Liver (tissue), 3 donors: ENCODE measurements around the gene SP100.

Experiments
- EGR1 ChIP-seq, 2 donors: IDR thresholded peaks; 2 replicates each; pipeline ENCODE4 v1.6.1; 2016 to 2018; ENCODE audit warnings: antibody characterized with exemption in 2 of 2, low read depth in 2 of 2
- GABPA ChIP-seq, 2 donors: IDR thresholded peaks in 1 of 2; conservative IDR thresholded peaks in 1 of 2; 2 replicates each; pipeline ENCODE4 v1.6.1; 2016; ENCODE audit warnings: antibody characterized with exemption in 2 of 2, mild to moderate bottlenecking in 1 of 2, moderate library complexity in 1 of 2
- HNF4G ChIP-seq: IDR thresholded peaks from 2 replicates; pipeline ENCODE4 v1.6.1; 2016; ENCODE audit warnings: antibody characterized with exemption
- JUND ChIP-seq, 2 donors: IDR thresholded peaks; 2 replicates each; pipeline ENCODE4 v1.6.1; 2016; ENCODE audit warnings: antibody characterized with exemption in 2 of 2
- RAD21 ChIP-seq, 2 donors: IDR thresholded peaks; 2 replicates each; pipeline ENCODE4 v1.6.1; 2016; ENCODE audit warnings: antibody characterized with exemption in 2 of 2, mild to moderate bottlenecking in 2 of 2
- YY1 ChIP-seq: IDR thresholded peaks from 2 replicates; pipeline ENCODE4 v1.6.1; 2016; ENCODE audit warnings: antibody characterized with exemption, mild to moderate bottlenecking
- TF ChIP-seq, protein P1 (sequence below): IDR thresholded peaks from 2 replicates; pipeline ENCODE4 v1.6.1; 2016; ENCODE audit warnings: antibody characterized with exemption
- TF ChIP-seq, protein P2 (sequence below): fragments of 150-350 bp; IDR thresholded peaks from 2 replicates; pipeline ENCODE4 v1.5.1; 2017; ENCODE audit warnings: improper control_type of control experiment, low read depth, low read length; ENCODE audit not compliant: missing input control
- TF ChIP-seq, protein P3 (sequence below): IDR thresholded peaks from 2 replicates; pipeline ENCODE4 v1.6.1; 2016; ENCODE audit warnings: antibody characterized with exemption, mild to moderate bottlenecking
- TF ChIP-seq, protein P4 (sequence below): IDR thresholded peaks from 2 replicates; pipeline ENCODE4 v1.6.1; 2016; ENCODE audit warnings: antibody characterized with exemption
- donor health status: healthy.
- donor health status: healthy.

DNA sequence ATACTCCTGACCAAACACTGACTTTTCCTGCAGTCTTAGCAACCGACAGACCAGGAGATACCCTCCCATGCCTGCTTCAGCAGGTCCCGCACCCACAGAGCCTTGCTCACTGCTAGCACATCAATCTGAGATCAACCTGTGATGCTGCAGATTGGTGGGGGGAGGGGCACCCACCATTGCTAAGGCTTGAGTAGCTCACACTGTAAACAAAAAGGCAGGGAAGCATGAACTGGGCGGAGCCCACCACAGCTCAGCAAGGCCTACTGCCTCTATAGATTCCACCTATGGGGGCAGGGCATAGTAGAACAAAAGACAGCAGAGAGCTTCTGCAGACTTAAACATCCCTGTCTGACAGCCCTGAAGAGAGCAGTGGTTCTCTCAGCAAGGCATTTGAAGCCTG, 109.7 kb downstream of the SP100 start:
- TF ChIP-seq, protein P1, sequence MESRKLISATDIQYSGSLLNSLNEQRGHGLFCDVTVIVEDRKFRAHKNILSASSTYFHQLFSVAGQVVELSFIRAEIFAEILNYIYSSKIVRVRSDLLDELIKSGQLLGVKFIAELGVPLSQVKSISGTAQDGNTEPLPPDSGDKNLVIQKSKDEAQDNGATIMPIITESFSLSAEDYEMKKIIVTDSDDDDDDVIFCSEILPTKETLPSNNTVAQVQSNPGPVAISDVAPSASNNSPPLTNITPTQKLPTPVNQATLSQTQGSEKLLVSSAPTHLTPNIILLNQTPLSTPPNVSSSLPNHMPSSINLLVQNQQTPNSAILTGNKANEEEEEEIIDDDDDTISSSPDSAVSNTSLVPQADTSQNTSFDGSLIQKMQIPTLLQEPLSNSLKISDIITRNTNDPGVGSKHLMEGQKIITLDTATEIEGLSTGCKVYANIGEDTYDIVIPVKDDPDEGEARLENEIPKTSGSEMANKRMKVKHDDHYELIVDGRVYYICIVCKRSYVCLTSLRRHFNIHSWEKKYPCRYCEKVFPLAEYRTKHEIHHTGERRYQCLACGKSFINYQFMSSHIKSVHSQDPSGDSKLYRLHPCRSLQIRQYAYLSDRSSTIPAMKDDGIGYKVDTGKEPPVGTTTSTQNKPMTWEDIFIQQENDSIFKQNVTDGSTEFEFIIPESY: no peak
- TF ChIP-seq HNF4G: no peak
- TF ChIP-seq YY1: no peak
- TF ChIP-seq, protein P2, sequence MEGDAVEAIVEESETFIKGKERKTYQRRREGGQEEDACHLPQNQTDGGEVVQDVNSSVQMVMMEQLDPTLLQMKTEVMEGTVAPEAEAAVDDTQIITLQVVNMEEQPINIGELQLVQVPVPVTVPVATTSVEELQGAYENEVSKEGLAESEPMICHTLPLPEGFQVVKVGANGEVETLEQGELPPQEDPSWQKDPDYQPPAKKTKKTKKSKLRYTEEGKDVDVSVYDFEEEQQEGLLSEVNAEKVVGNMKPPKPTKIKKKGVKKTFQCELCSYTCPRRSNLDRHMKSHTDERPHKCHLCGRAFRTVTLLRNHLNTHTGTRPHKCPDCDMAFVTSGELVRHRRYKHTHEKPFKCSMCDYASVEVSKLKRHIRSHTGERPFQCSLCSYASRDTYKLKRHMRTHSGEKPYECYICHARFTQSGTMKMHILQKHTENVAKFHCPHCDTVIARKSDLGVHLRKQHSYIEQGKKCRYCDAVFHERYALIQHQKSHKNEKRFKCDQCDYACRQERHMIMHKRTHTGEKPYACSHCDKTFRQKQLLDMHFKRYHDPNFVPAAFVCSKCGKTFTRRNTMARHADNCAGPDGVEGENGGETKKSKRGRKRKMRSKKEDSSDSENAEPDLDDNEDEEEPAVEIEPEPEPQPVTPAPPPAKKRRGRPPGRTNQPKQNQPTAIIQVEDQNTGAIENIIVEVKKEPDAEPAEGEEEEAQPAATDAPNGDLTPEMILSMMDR: no peak
- TF ChIP-seq, protein P3, sequence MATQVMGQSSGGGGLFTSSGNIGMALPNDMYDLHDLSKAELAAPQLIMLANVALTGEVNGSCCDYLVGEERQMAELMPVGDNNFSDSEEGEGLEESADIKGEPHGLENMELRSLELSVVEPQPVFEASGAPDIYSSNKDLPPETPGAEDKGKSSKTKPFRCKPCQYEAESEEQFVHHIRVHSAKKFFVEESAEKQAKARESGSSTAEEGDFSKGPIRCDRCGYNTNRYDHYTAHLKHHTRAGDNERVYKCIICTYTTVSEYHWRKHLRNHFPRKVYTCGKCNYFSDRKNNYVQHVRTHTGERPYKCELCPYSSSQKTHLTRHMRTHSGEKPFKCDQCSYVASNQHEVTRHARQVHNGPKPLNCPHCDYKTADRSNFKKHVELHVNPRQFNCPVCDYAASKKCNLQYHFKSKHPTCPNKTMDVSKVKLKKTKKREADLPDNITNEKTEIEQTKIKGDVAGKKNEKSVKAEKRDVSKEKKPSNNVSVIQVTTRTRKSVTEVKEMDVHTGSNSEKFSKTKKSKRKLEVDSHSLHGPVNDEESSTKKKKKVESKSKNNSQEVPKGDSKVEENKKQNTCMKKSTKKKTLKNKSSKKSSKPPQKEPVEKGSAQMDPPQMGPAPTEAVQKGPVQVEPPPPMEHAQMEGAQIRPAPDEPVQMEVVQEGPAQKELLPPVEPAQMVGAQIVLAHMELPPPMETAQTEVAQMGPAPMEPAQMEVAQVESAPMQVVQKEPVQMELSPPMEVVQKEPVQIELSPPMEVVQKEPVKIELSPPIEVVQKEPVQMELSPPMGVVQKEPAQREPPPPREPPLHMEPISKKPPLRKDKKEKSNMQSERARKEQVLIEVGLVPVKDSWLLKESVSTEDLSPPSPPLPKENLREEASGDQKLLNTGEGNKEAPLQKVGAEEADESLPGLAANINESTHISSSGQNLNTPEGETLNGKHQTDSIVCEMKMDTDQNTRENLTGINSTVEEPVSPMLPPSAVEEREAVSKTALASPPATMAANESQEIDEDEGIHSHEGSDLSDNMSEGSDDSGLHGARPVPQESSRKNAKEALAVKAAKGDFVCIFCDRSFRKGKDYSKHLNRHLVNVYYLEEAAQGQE: no peak
- TF ChIP-seq JUND (IDR thresholded peaks at IDR 0.05): no peak
- no peak for TF ChIP-seq GABPA (IDR thresholded peaks at IDR 0.05 in 1 of 2, conservative IDR thresholded peaks at IDR 0.05 in 1 of 2)
- no peak for TF ChIP-seq EGR1 (IDR thresholded peaks at IDR 0.05; ENCODE audit: low read depth in 2 of 2)
- no peak for TF ChIP-seq RAD21 (IDR thresholded peaks at IDR 0.05)
- TF ChIP-seq, protein P4, sequence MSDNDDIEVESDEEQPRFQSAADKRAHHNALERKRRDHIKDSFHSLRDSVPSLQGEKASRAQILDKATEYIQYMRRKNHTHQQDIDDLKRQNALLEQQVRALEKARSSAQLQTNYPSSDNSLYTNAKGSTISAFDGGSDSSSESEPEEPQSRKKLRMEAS: no peak
